Stimulated activated CD8-positive, alpha-beta memory T cell treated with anti-CD3 and anti-CD28 coated beads, Interleukin-2, amount 100 ng/mL, for 48 hours (primary cell): ENCODE data around the gene UBE2H.
A peak's percentile ranks its signal among the peaks of the same experiment; 100 is the strongest.

ENCODE experiments used
- DNase-seq, 2 donors: peaks; one replicate each; pipeline ENCODE4 v3.0.0-alpha.2; 2020; ENCODE audit warnings: low read depth in 2 of 2

The UBE2H gene

DNA sequence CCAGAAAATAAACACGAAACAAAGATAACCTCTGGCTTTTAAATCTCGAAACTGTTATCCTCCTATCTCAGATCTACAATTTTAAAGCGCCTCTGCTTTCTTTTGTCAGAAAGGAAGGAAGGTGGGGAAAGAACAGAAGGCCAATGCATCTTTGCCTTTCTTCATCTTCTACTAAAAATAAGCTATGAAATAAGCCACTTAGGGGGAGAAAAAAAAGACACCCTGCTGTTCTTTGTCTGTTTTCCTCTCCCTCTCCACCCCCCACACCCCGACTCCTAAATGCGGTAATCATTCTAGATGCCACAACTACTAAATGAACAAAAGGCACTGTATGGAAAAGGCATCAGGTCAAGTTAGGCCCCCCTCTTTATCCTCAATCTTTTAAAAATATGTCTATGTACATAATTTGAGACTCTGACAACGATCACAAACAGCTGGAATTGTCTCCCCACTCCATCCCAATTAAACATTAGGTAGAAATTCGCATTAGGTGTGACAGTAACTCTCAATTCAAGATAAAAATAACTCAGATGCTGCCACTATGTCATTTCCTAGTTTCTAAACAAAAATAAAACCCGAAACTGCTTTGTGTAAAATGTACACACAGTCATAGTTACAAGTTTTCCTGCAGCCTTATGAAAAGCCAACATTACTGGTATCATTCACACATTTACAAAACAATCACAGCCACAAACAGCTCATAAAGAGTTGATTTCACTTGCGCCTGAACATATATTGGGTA lies 2.4 kb downstream of the UBE2H start:
- no peak for DNase-seq

DNA sequence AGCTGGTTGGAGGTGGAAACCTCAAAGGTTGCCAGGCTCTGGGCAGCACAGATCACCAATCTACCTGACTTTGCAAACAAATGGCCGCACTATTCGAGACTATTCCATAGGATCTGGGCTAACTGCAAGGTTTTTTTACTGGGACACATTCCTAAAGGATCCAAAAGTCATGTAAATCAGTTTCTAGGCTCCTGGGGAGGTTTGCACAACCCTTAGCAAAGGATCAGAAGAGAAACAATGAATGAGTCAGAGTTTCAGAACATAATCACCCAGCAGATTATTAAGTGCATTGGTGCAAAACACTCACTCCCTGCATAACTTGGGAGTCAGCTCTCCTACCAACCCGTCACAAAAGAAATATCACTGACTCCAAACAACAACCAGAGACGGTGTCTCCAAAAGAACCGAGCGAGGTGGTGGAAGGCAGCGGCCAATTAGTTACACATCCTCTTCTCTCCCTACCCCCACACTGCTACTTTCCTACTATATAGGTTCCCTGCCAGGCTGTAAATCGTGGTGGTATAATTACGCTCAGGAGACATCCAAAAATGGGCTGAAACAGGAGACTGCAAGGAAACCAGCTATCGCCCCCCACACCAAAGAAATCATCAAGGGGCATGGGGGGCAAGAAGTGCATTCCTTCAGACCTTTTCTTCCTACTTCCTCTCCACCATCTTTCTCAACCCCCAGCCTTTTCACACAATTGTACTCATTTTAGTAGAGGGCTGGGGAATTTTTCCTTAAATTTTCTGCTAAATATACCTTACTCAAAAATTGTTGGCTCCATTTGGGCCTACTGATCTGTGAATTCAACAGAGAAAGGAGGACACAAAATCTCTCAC lies 3.2 kb downstream of the UBE2H start:
- peak in 1 of 2 donors; percentile 1 for DNase-seq

DNA sequence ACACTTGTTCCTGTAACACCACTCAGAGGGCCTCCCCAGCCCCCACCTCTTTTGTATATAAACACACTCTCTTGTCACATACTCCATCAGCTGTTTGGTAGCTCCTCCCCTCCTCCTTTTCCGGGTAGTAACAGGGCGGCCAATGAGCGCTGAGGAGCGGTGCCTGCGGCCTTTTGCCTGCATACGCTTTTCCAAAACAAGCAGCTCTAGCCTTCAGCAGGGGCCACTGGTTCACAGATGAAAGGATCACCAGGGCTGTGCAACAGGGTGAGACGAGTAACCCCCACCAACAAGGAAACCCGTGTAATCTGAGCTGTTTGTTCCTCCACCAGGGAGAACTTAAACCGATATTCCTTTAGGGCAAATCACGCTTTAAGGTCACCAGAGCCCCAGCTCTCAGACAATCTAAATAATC lies 3.9 kb downstream of the UBE2H start:
- peak; percentile 58 to 71 for DNase-seq

- no peak for DNase-seq
These were observed 4.4 kb downstream of the UBE2H start for GRCh38 chr7:129948338-129948737.

DNA sequence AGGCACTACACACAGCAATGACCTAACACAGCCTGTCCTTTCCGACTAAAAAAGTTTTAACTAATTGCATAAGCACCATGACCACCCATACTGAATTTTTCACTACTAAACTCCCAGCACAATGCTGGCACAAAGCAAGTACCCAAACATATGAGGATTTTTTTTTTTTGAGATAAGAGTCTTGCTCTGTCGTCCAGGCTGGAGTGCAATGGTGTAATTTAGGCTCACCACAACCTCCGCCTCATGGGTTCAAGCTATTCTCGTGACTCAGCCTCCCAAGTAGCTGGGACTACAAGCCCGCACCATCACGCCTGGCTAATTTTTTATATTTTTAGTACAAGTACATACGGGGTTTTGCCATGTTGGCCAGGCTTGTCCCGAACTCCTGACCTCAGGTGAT lies 5.1 kb downstream of the UBE2H start:
- no peak for DNase-seq

DNA sequence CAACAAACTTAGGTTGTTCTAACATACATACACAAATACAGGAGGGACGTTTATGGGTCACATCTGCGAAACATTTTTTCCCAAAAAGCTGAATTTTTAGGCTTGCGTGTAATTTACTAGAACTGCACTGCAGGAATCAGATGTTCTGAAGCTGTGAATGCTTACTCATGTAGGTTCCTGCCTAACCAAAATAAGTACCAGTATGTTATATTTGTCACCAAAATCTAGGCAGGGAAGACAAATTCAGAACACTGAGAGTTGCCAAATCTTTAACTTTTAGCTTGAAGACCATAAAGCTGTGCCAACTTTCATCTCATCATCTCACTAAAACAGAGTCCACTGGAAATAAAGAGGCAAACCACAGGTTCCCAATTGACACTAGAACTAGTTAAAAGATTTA lies 5.7 kb downstream of the UBE2H start:
- no peak for DNase-seq

DNA sequence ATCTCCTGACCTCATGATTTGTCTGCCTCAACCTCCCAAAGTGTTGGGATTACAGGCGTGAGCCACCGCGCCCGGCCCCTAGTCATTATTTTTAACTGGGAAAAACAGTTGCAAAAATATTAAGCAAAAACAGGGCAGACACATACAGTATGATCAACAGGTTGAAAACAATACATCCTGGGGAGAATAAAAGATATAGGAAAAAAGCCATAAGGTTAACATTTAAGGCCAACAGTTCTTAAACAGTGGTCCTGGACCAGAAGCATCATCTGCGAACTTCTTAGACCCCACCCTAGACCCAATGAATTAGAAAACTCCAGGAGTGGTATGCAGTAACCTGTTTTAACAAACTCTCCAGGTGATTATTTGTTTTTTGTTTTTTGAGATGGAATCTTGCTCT lies 6.5 kb downstream of the UBE2H start:
- DNase-seq = no peak

GRCh38 chr7:129943352-129943751 lies 9.4 kb downstream of the UBE2H start:
- DNase-seq = no peak

DNA sequence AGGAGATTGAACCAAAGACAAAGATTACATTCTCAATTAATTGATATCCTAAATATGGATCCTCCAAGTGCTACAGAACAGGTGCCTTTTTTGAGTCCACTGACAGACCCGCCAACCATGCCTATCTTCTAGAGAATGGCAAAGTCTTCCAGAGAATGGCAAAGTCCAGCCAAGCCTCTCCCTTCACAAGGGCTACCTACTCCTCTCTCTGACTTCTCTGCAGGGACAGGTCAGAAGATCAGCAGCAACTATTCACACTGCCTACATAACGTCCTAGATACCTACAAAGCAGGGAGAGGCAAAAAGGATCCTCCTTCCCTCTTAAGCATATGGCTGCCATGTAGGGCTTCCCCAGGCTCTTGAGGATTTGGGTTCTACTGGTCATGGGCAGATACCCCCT lies 12.4 kb downstream of the UBE2H start:
- no peak for DNase-seq

- DNase-seq = no peak
These were observed 12.9 kb downstream of the UBE2H start for GRCh38 chr7:129939881-129940280.

GRCh38 chr7:129933627-129934026 lies 19.1 kb downstream of the UBE2H start:
- DNase-seq = no peak

GRCh38 chr7:129926618-129927017 lies 26.1 kb downstream of the UBE2H start:
- DNase-seq = no peak

GRCh38 chr7:129925416-129926002 lies 27.3 kb downstream of the UBE2H start:
- DNase-seq = no peak

DNA sequence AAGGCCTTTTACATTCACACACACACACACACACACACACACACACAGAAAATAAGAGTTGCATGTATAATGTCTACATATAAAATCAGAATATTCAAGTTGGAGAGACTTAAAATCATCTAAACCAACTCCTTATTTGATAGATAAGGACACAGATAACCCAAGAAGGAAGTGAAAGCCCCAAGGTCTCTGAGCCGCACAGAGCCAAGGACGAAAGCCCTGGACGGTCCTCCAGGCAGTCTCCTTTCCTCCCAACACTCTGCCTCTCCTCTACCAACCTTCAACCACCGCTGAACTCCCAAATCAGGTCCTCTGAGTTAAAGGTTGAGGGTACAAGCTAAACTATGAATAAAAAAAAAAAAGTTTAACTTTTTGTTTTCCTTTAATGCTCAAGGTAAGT lies 28.2 kb downstream of the UBE2H start:
- no peak for DNase-seq

DNA sequence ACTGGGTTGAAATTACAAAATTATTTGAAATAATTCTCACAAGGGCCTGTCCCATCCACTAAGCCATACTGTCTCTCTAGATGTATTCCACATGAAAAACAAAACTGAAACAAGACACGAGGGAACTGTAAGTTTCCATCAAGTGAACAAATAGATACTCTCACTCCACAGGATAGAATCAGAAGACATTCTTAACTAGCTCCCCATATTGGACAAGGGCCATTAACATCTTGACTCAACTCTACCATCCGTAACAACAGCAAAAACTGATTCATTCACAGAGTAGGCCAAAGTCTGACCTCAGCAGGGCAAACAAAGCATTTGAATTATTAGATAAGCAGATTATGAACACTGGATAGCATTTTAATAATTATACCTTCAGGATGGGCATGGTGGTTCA lies 29.1 kb downstream of the UBE2H start:
- no peak for DNase-seq

- DNase-seq = no peak
These were observed 33.3 kb downstream of the UBE2H start for GRCh38 chr7:129919492-129919891.

GRCh38 chr7:129918922-129919321 lies 33.8 kb downstream of the UBE2H start:
- no peak for DNase-seq

DNA sequence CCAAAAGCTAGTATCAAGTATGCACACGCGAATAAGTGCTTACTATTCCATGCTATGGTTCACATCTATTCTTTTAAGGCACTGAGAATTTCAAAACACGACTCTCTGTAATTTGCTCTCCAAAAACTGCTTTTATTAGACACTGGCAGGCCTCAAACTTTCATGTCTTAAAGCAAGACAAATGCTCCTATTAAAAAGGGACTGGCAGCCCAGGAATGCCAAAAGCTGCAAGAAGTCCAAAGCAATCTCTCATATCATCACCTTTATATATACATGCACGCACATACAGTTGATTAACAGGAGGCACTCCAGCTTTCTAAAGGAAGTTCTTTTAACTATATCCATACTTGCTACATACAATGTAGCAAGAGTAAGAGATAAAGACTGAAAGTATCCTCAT lies 34.8 kb downstream of the UBE2H start:
- DNase-seq = no peak

DNA sequence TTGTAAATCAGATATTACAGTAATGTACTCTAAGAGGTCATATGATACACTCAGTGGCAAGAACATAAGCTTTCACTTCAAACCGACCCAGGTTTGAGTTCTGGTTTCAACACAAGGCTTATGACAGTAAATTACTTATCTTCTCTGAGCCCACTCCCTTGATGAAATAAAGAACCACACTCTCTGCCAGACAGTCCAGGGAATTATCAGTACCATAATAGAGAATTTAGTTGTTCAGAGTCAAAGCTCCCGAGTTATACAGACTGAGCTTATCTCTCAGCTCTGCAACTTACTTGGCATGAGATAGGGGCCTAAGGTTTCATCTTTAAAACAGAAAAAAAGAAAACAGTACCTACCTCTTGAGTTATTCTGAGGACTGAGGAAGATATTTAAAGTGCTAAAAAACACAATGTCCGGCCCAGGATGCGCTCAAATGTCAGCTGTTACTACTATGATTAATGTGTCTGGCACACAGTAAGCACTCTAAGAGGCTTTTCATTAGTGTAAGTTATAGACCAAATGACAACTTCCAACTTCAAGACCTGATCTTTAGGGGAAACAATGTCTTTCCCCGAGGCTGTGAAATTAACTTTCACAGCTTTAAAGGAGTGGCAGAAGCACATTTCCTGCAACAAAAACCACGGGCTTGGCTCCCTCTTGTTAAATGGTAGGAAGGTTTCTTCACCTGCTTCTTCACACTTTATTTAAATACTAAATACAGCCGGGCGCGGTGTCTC lies 38.1 kb downstream of the UBE2H start:
- DNase-seq = no peak

- no peak for DNase-seq
These were observed 39.3 kb downstream of the UBE2H start for GRCh38 chr7:129913428-129913827.

DNA sequence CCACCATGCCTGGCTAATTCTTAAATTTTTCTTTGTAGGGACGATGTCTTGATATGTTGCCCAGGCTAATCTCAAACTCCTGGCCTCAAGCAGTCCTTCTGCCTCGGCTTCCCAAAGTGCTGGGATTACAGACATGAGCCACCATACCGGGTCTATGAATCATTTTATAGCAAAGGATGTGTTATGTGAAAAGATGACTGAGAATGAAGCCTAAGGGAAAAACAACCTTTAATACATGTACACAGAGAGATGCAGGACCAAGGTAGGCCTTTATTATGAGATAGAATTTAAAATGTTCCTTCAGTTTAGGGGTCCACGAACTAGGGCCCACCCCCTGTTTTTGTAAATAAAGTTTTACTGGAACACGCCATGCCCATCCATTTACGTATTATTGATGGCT lies 41.0 kb downstream of the UBE2H start:
- no peak for DNase-seq

DNA sequence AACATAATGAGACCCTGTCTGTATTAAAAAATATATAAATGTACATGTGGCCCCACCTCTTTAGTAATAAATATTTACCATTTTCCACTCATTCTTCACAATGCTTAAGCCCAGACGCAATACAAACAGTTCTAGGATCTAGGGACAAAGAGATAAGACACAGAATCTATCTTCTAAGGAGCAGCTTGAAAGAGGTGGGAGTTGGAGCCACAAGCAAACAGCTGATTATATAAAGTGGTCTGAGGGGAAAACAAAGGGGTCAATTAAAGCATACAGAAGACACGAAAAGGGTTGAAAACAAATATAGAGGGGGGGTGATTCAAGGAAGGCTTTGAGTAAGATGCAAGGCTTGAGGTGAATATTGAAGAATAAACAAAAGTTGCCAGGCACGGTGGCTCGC lies 43.1 kb downstream of the UBE2H start:
- no peak for DNase-seq
